HG03354 (cell line): ENCODE results near the gene TRERF1.
"Not testable (repeated sequence)": the region's sequence is repeated elsewhere in the genome, so short reads cannot be mapped to it uniquely, and the experiment has no call there.

Source experiments
- ATAC-seq: cut with Tn5 transposase; IDR thresholded peaks from one replicate; pipeline ENCODE4 v1.9.1; 2021; ENCODE audit warnings: mild to moderate bottlenecking; ENCODE audit not compliant: unreplicated experiment, poor library complexity, severe bottlenecking

The TRERF1 gene, protein sequence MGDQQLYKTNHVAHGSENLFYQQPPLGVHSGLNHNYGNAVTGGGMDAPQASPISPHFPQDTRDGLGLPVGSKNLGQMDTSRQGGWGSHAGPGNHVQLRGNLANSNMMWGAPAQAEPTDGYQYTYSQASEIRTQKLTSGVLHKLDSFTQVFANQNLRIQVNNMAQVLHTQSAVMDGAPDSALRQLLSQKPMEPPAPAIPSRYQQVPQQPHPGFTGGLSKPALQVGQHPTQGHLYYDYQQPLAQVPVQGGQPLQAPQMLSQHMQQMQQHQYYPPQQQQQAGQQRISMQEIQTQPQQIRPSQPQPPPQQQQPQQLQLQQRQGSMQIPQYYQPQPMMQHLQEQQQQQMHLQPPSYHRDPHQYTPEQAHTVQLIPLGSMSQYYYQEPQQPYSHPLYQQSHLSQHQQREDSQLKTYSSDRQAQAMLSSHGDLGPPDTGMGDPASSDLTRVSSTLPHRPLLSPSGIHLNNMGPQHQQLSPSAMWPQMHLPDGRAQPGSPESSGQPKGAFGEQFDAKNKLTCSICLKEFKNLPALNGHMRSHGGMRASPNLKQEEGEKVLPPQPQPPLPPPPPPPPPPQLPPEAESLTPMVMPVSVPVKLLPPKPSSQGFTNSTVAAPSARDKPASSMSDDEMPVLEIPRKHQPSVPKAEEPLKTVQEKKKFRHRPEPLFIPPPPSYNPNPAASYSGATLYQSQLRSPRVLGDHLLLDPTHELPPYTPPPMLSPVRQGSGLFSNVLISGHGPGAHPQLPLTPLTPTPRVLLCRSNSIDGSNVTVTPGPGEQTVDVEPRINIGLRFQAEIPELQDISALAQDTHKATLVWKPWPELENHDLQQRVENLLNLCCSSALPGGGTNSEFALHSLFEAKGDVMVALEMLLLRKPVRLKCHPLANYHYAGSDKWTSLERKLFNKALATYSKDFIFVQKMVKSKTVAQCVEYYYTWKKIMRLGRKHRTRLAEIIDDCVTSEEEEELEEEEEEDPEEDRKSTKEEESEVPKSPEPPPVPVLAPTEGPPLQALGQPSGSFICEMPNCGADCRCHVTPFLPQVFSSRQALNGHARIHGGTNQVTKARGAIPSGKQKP (N-terminal part only)

DNA sequence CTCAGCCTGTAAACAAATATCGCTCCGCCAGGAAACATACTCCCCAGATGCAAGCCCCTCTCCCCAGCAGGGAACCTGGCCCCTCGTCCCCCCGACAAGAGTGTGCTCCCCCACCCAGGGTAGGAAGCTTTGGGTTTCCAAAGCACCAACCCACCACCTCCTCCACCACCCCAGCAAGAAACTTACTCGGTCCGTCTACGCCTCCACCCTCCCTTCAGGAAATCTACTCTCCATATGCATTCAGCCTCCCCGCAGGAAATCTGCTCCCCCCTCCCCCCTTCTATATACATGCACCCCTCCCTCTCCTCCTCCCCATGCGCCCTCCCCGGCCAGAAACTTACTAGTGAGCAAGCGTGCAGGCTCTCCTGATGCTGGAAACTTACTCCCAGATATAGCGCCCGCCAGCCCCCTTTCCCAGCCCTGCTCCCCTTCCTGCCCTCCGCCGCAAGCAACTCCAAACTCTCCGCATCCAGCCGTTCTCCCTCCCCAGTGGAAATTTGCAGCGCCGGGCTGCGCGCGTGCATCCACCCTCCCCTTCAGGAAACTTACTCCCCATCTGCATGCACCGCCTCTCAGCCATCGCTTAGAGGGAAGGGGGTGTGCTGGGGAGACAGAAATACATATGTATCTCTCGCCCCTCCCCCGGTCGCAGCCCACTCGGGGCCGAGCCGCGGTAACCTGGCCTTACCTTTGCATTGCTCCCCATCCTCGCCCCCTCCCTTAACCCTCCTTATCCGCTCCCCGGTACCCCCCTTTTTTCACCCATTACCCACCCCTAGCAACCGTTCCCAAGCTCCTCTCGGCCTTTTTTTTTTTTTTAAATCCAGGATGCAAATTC, at the start of gene TRERF1:
TSS of gene TRERF1 (minus strand) at position 594 of the 838 bp plus-strand sequence. CDS start 182,336 bp downstream, outside the sequence.
- ATAC-seq = no peak

DNA sequence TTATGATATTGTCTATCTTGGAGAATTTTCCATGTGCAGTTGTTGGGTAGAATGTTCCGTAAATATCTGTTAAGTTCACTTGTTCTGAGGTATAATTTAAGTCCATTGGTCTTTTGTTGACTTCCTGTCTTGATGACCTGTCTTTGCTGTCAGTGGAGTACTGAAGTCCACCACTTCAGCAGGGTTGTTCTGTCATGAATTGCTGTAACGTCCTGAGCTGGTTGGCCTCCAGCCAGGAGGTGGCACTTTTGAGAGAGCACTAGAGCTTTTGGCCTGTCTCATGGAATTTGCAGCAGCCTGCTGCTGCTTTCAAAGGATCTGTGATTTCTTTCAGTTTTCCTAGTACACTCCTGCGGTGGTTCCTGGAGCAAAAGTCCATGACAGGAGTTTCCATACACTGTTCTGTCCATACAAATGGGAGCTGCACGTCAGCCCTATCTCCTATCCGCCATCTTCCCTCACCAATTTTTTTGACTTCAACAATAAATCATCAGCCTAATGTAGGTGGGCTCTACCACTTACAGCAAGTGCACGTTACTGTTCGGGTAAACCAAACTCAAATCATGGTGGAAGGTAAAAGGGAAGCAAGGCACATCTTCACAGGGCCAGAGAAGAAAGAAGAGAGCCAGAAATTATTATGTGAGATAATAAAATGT, 46.9 kb upstream of the TRERF1 start:
- ATAC-seq = no peak

DNA sequence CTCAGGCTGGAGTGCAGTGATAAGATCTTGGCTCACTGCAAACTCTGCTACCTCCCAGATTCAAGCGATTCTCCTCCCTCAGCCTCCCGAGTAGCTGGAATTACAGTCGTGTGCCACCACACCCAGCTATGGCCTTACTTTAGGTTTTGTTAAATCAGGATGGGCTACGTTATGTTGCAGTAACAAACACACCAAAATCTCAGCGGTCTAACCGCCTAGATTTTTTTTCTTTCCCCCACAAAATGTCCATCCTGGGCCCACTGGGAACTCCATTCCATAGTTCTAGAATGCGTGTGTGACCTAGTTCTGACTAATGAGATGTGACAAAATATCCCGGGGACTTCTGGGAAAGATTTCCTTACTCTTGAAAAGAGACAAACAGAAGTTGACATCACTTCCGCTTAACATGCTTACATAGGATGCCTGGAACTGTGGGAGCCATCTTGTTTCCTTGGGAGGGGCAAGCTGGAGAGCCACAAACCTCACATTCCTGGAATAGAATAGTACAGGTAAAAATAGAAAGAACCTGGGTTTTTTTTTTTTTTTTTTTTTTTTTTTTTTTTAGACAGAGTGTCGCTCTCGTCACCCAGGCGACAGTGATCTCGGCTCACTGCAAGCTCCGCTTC, 42.3 kb upstream of the TRERF1 start:
- ATAC-seq = no peak

DNA sequence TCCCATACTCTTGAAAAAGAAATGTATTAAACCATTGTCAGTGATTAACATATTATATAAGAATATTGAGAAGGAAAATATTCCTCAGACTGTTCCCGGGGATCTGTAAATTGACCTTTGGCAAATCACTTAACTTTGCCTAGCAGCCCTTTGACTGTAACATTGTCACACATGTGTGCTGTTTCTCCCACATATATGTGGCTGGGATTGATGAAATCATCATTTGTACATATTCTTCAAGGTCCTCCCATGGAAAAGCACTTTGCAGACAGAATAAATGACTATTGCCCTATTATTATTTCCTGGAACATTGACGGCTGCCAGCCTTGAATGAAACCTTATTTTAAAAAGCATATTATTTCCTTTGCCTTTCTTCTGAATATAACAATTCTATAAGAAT, 36.4 kb upstream of the TRERF1 start:
- ATAC-seq = no peak

DNA sequence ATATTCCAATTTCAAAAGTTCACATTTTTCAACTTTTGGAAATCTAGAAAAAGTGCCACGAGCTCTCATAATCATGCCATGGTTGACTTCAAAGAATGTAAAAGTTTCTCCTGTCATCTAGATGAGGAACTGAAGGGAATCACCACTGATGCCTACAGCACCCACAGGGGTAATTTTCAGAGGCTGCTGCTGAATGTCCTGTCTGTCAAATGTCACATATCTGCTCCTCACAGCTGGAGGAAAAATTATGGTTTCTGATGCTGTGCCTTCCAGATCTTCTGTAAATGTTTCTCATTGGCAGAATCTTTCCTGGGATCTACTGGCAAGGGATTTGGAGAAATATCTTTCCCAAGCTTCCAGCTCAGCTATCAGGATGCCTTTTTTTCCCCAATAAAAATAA, 32.5 kb upstream of the TRERF1 start:
- no peak for ATAC-seq

DNA sequence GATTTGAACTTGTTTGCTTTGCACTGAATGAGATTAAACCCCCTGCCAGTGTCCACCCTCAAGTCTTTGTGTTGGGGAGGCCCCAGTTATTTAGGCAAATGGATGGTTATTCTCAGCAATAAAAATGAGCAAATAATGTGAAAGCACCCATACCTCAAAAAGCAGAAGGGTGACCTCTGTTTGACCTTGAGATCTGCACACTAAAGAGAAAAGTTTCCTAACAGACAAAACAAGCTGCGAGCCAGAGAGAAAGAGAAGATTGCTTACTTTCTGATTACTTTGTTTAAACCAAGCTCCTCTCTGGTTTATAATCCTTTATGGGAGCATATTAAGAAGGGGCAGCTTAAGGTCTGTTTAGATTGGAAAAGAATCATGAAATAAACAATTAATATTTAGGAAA, 30.4 kb upstream of the TRERF1 start:
- ATAC-seq = no peak

DNA sequence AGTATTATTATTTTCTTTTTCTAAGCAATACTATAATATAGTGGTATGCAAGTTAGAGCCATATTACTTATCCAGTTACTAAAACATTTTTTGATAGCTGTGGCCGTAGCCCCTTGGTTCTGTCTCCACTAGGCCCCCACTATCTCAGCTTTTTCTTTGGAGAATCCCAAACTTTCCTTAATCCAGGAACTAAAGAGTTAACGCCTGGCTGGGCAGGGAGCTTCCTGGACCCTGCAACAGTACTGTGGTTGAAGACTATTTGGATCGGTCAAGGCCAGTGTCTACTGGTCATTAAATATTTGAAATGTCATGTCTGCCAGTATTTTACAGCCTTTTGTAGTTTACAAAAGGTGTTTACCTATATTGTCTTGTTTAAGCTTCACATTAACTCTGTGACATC, 20.0 kb upstream of the TRERF1 start:
- no peak for ATAC-seq

DNA sequence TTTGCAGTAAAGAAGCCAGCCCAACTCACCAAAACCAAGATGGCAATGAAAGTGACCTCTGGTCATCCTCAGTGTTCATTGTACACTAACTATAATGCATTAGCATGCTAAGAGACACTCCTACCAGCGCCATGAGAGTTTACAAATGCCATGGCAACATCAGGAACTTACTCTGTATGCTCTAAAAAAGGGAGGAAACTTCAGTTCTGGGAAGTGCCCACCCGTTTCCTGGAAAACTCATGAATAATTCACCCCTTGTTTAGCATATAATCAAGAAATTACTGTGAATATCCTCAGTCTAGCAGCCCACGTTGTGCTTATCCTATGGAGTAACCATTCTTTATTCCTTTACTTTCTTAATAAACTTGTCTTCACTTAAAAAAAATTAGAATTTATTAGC, 19.4 kb upstream of the TRERF1 start:
- no peak for ATAC-seq

DNA sequence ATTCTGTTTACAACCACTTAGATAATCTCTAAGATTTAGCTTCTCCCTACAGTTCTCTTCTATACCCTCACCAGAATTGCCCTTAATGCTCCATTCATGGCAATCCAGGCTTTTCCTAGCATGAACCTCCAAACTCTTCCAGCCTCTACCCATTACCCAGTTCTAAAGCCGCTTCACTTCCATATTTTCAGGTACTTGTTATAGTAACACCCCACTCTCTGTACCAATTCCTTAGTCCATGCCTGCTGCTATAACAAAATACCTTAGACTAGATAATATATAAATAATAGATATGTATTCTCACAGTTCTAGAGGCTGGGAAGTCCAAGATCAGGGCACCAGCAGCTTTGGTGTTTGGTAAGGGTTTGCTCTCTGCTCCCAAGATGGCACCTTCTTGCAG, 16.5 kb upstream of the TRERF1 start:
- ATAC-seq = no peak

DNA sequence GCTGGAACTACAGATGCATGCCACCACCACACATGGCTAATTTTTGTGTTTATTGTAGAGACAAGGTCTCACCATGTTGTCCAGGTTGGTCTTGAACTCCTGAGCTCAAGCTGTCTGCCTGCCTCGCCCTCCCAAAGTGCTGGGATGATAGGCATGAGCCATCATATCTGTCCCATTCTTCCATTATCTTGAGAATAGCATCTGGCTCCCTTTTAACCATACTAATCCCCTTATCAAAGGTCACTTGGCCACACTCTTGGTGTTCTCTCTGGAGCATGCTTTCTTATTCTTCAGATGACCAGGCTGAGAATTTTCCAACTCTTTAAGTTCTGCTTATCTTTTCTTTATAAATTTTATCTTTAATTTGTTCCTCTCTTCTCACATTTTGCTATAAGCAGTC, 15.9 kb upstream of the TRERF1 start:
- no peak for ATAC-seq

DNA sequence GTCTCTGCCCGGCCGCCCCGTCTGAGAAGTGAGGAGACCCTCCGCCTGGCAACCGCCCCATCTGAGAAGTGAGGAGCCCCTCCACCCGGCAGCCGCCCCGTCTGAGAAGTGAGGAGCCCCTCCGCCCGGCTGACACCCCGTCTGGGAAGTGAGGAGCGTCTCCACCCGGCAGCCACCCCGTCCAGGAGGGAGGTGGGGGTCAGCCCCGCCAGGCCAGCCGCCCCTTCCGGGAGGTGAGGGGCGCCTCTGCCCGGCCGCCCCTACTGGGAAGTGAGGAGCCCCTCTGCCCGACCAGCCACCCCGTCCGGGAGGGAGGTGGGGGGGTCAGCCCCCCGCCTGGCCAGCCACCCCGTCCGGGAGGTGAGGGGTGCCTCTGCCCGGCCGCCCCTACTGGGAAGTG, 14.7 kb upstream of the TRERF1 start:
- not testable (repeated sequence) for ATAC-seq

DNA sequence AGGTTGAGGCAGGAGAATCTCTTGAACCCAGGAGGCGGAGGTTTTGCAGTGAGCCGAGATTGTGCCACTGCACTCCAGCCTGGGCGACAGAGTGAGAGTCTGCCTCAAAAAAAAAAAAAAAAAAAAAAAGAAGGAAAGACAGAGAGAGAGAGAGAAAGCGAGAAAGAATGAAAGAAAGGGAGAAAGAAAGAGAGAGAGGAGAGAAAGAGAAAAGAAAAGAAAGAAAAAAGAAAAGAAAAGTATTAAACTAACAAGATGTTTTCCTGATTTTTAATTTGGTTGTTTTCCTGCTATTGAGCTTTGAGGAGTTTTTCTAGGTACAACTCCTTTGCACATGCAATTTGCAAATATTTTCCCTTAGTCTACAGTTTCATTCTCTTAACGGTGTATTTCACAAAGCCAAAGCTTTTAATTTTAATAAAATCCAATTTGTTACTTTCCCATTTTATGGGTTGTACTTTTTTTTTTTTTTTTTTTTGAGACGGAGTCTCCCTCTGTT, 10.8 kb upstream of the TRERF1 start:
- ATAC-seq = no peak

DNA sequence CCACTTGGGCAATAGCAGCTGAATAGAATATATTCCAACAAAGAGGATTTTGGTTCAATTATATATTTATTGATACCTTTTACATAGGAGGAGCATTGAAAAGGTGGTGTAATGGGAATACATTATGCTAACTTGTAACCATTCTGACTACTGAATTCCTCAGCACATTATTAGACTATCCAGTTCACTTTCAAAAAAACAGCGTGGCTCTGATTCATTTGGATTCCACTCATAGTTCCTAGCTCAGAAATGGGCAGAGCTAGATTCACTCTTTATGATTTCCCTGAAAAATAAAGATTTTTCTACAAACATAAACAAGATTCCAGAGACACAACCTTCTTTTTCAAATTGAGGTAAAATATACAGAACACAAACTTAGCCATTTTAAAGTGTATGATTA, 9.2 kb upstream of the TRERF1 start:
- no peak for ATAC-seq

DNA sequence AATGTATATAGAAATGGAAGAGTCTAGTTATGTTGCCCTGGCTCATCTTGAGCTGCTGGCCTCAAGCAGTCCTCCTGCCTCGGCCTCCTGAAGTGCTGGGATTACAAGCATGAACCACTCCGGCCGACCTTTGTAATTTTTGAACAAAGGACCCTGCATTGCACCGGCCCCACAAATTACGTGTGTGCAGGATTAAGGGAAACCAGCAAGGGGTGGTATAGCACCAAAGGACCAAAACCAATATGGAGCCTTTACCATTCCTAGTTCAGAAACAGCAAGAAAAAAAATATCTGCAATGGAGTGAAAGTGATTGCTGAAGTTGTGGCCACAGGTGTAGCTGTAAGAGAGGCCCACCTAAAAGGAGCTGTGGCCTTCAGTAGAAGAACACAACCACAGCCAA, 8.2 kb upstream of the TRERF1 start:
- ATAC-seq = no peak

DNA sequence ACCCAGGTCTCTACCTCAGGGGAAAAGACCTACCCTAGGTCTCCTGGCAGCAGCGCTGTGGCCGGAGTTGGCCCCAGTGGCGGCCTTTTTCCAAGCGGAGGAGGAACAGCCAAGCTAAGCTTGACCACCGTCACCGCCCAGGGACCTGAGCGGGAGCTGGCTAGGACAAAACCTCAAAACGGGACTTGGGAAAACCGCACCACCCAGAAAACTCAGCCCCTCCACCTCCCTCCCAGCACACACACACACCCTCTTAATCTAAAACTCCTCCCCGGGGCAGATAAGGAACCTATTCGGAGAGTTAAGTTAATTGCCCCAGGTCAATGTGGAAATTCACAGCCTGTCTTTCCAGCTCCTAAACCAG, 2.7 kb upstream of the TRERF1 start:
- no peak for ATAC-seq

DNA sequence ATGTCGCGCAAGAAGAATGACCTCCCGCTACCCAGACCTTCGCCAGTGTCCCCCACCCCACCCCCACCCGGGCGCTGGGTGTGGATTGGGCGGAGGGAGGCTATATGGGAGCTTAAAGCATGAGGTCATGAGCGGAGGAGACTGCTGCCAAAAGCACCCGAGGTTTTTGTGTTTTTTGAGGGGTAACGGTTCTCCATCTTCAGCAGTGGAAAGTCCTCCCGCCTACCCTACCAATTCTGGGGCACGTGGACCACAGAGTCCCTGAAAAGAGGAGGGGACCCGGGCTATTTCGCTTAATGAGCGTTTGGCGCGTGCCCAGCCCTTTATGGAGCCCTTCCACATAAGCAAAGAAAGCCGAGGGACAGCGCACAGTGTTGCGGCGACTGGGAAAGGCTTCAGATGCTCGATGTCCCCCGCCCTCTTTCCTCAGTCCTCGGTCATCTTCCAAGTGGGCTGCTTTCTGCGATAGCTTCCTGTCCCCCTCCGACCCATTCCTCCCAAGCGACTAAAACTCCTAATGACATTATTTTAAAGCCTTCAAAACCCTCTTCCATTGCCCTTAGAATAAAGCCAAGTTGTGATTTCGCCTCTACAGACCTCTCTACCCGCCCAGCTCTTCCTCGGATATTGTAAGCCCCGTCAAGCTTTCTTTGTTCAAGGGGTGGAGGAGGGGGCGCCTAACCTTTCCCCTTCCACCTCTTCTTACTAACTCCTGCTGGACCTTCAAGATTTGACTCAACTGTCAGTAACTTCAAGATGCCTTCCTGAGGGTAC, 2.1 kb upstream of the TRERF1 start:
- ATAC-seq = no peak

DNA sequence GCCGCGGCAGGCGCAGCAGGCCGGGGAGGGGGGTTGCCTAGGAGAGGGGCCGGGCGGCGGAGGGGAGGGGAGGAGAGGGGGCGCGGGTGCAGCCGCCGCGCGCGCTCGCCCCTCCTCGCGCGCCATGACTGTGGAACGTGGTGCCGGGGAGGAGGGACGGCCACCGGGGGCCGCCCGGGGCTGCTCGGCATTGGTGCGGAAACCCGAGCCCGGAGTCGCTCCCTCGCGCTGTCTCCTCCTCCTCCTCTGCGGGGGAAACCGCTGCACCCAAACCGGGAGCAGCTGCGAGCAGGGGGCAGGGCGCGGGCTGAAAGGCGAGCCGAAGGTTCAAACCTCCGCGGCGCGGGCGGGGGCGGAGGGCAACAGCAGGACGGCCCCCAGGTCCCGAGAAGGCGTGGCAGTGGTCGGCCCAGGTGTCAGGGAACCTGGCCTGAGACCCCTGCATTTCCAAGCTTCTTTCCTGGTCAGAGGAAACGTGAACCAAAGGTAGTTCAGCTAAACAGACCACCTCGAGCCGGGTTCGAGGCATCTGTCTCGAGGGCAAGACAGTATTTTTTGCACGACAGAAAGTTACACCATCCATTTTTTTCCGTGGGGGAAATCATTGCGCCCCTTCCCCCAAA, 1.4 kb upstream of the TRERF1 start:
- ATAC-seq = peak; percentile 55
